Measurements from ENCODE around the gene TENM4.
"Not testable (repeated sequence)": the region's sequence is repeated elsewhere in the genome, so short reads cannot be mapped to it uniquely, and the experiment has no call there.

TENM4 gene

DNA sequence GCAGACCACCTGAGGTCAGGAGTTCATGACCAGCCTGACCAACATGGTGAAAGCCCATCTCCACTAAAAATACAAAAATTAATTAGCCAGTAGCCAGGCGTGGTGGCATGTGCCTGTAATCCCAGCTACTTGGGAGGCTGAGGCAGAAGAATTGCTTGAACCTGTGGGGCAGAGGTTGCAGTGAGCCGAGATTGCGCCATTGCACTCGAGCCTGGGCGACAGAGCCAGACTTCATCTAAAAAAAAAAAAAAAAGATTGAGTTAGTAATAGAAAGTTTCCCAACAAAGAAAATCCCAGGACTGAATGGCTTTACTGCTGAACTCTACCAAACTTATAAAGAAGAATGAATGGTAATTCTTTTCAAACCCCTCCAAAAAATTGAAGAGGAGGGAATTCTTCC is 803.3 kb downstream of the TENM4 start:
- DNase-seq (ENCODE audit: low spot score), result not testable (repeated sequence)

GRCh38 chr11:78635814-78636506 is 804.9 kb downstream of the TENM4 start:
- DNase-seq (ENCODE audit: low spot score), result no peak

DNA sequence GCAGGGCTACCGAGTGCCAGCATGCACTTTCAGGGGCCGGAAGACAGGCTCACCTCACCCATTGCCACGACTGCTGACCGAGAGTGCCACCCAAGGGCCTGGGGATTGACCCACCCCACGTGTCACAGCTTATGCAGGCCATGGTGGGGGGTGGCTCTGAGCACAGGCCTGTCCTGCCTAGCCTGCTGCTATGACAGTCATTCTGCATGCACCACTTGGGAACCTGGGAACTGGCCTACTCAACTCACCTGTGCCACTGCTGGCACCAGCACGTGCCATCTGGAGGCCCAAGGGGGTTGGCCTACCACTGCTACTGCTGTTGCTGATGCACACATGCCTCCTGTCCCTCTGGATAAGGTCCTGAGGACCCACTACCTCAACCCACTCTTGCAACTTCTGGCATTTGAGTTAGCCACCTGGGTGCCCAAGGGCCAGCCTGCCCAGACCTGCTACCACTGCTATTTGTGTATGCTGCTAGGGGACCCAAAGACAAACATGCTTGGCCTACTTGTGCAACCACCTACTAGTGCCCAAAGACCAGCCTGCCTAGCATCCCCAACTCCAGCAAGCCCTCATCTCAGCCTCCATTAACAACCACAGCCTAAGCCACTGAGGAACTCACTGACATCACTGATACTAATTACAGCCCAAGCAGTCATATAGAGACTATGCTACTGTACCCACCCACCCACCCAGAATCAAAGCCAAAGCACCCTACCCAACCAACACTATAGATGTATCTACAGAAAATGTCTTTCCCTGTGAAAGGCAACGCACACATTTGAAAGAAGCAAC is 807.1 kb downstream of the TENM4 start:
- DNase-seq (ENCODE audit: low spot score), result no peak

GRCh38 chr11:78630561-78631303 is 810.1 kb downstream of the TENM4 start:
- no peak for DNase-seq (ENCODE audit: low spot score)

DNA sequence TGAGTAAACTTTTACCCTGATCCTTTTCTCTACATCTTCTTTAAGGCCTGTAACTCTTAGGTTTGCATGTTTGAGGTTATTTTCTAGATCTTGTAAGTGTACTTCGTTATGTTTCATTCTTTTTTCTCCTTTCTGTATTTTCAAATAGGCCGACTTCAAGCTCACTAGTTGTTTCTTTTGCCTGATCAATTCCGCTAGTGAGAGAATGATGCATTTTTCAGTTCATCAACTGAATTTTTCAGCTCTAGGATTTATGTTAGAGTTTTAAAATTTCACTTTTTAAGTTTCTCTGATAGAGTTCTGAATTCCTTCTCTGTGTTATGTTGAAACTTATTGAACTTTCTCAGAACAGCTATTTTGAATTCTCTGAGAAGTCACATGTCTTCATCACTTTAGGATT is 810.7 kb downstream of the TENM4 start:
- no peak for DNase-seq (ENCODE audit: low spot score)

- no peak for DNase-seq (ENCODE audit: low spot score)
Observed at GRCh38 chr11:78622666-78623065, 818.2 kb downstream of the TENM4 start.

DNA sequence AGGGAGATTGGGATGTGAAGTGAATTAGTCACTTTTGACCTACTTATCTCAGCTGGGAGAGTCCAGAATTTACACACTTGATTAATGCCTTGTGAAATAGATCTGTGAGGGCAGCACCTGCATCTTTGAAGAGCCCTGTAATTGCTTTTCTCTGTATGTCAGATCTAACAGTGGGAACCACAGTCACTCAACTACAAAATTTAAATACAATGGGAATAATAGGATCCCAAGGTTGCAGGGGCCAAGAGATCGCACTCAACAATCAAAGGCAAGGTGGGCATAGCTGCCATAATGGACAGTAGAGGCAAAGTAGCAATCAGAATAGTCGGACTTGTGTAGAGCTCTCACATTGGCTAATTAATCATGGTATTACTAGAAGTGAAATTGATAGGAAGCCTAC is 820.7 kb downstream of the TENM4 start:
- no peak for DNase-seq (ENCODE audit: low spot score)

DNA sequence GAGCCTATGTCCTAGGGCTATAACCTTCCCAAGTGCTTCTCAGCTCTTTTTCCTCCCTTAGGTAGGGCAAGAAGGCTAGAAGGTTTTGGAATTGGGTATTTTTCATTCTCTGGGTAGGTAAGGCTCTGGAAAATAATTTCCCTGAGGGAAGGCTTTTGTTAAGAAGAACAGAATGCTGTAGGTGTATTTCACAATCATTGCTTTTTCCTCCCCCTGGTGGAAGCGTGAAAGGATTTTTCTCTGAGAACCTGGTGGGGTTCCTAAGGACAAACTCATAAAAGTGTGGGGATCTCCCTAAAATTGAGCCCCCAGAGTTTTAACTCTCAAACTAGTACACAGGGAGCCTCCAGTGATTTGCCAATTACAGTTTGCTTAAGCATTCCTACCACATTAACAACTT is 825.1 kb downstream of the TENM4 start:
- no peak for DNase-seq (ENCODE audit: low spot score)

- DNase-seq (ENCODE audit: low spot score), result no peak
Observed at GRCh38 chr11:78613378-78613813, 827.4 kb downstream of the TENM4 start.

- no peak for DNase-seq (ENCODE audit: low spot score)
Observed at GRCh38 chr11:78612721-78613377, 828.0 kb downstream of the TENM4 start.

- DNase-seq (ENCODE audit: low spot score), result not testable (repeated sequence)
Observed at GRCh38 chr11:78609321-78609720, 831.5 kb downstream of the TENM4 start.

- DNase-seq (ENCODE audit: low spot score), result no peak
Observed at GRCh38 chr11:78607696-78608095, 833.1 kb downstream of the TENM4 start.

DNA sequence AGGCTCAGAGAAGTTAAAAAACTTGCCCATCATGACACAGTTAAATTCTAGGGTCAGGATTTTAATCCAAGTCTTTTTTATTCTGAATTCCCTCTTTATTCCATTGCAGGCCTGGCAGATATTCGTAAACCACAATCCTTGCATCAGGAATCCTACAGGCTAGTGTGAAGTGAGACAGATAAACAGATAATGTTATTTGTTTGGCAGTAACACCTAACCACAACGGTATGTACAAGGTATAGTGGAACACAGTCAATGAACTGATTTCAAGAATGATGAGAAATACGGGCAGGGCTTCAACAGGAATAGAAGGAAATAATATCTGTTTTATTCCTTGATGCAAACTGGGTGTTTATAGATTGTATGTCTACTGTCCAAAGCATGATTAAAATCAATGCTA is 834.2 kb downstream of the TENM4 start:
- DNase-seq (ENCODE audit: low spot score), result no peak

- no peak for DNase-seq (ENCODE audit: low spot score)
Observed at GRCh38 chr11:78605296-78605695, 835.5 kb downstream of the TENM4 start.

GRCh38 chr11:78603792-78604191 is 837.0 kb downstream of the TENM4 start:
- DNase-seq (ENCODE audit: low spot score), result no peak
